NOMO-1 (cell line): ENCODE data around the gene TCOF1.

Source experiments
- DNase-seq, 2 experiments: peaks; one replicate each; lab custom pipeline; 2025; ENCODE audit not compliant: unreplicated experiment in 2 of 2; lab: John Stamatoyannopoulos, UW

Gene TCOF1, protein sequence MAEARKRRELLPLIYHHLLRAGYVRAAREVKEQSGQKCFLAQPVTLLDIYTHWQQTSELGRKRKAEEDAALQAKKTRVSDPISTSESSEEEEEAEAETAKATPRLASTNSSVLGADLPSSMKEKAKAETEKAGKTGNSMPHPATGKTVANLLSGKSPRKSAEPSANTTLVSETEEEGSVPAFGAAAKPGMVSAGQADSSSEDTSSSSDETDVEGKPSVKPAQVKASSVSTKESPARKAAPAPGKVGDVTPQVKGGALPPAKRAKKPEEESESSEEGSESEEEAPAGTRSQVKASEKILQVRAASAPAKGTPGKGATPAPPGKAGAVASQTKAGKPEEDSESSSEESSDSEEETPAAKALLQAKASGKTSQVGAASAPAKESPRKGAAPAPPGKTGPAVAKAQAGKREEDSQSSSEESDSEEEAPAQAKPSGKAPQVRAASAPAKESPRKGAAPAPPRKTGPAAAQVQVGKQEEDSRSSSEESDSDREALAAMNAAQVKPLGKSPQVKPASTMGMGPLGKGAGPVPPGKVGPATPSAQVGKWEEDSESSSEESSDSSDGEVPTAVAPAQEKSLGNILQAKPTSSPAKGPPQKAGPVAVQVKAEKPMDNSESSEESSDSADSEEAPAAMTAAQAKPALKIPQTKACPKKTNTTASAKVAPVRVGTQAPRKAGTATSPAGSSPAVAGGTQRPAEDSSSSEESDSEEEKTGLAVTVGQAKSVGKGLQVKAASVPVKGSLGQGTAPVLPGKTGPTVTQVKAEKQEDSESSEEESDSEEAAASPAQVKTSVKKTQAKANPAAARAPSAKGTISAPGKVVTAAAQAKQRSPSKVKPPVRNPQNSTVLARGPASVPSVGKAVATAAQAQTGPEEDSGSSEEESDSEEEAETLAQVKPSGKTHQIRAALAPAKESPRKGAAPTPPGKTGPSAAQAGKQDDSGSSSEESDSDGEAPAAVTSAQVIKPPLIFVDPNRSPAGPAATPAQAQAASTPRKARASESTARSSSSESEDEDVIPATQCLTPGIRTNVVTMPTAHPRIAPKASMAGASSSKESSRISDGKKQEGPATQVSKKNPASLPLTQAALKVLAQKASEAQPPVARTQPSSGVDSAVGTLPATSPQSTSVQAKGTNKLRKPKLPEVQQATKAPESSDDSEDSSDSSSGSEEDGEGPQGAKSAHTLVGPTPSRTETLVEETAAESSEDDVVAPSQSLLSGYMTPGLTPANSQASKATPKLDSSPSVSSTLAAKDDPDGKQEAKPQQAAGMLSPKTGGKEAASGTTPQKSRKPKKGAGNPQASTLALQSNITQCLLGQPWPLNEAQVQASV (N-terminal part only)

DNA sequence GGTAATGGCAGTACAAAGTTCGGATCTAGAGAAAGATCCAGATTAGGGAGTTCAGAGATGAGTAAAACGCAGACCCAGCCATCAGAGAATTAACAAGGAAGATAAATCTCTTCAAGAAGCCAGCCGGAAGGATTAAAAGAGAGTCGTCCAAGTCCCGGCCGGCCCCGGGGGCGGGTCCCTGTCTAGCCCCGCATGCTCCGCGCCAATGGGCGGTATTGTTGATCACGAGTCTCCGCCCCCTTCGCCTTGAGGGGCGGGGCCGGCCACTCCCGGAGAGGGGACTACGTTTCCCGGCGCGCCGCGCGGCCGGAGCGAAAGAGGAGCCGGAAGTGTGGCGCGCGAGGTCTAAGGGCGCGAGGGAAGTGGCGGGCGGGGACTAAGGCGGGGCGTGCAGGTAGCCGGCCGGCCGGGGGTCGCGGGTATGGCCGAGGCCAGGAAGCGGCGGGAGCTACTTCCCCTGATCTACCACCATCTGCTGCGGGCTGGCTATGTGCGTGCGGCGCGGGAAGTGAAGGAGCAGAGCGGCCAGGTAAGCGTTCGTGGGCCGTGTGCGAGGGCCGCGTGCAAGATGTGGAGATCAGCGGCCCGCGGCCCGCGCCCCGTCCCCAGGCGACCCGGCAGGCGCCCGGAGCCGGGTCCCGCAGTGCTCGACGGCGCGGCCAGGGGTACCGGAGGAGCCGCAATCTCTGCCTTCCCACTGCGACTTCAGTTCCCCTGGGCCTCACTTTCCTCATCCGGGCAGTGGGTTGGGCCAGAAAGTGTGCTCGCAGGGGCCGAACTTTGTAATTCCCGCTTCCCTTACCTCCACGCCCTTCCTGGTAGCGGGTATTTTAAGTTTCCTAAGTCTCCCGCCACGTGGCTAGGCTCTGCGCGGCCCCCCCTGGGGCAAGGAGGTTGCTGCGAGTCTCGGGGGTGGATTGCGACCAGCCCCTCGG, at the start of gene TCOF1:
TSS of gene TCOF1 (plus strand) at position 372 of the 935 bp plus-strand sequence. CDS start at position 422, 50 bp downstream.
- peak; percentile 97 to 98 for DNase-seq

- DNase-seq: no peak
Measured at GRCh38 chr5:150309101-150309885, 48.2 kb upstream of the TCOF1 start.

GRCh38 chr5:150309886-150310239, 47.6 kb upstream of the TCOF1 start:
- no peak for DNase-seq

- DNase-seq: no peak
Measured at GRCh38 chr5:150310246-150310645, 47.3 kb upstream of the TCOF1 start.

- DNase-seq: no peak
Measured at GRCh38 chr5:150311015-150311692, 46.3 kb upstream of the TCOF1 start.

DNA sequence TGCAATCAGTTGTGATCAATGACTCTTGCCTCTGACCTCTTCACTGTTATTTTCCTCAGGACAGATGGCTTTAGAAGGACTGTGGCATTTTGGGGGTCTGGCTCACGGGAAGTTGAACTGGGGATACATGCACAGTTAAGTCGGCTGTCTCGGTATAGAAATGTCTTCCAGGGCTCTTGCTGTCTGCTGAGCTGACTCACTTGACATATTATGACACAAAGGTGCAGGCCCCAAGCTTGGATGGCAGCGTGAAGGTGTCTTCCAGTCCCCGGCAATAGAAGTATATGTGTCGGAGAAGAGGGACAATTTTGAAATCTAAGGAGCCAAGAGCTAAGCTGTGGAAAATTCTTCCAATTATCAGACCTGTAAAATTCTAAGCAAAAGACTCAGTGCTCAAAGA, 45.0 kb upstream of the TCOF1 start:
- DNase-seq: no peak

GRCh38 chr5:150313501-150313900, 44.0 kb upstream of the TCOF1 start:
- peak in 1 of 2 experiments; percentile 9 for DNase-seq

DNA sequence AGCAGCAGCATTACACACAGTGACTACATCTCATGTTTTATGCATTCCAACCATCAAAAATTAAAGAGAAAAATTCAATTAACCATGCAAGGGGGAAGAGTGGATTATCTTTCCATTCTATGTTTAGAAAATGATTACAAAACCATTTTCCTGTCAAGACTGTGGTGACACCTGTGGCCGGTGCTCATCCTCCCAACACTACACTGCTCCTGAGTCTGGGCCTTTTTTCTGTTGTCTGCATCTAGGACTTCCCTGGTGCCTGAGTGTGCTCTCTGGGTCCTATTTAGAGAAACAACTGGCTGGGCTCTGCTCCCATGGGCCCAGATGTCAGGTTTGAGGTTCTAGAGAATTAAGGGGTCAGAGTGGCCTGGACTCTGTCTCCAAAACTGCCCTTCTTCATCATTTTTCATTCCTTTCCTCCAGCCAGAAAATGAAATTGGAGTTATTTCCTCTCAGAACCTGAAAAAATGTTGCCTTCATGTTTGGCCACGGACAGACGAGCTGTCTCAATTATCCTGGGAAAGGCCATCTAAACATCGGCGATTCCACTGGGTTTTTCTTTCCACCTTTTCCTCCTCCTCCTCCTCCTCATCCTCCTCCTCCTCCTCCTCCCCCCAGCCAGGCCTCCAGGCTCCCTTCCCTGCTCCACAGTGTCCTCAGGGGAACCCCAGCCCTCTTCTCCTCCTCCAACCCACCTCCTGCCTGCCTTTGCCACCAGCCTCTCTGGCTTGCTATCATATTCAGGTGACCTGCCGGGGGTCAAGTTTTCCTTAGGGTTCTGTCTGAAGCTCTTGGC, 43.4 kb upstream of the TCOF1 start:
- no peak for DNase-seq

- DNase-seq: no peak
Measured at GRCh38 chr5:150315245-150315644, 42.3 kb upstream of the TCOF1 start.

DNA sequence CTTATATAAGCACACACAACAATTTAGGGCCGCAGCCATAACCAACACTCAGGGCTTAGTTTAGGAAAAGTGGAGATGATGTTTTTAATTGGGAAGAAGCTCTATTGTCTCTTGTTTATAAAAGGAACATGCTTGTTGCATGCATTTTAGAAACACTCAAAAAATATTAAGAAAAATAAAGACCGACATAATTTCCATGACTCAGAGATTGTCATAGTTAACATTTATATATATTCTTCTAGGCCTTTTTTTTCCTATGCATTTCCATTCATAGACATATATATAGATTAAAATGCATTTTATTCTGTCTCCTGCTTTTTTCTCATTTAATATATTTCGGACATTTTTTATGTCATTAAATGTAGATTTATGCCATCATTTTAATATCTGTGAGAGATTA, 41.2 kb upstream of the TCOF1 start:
- no peak for DNase-seq

DNA sequence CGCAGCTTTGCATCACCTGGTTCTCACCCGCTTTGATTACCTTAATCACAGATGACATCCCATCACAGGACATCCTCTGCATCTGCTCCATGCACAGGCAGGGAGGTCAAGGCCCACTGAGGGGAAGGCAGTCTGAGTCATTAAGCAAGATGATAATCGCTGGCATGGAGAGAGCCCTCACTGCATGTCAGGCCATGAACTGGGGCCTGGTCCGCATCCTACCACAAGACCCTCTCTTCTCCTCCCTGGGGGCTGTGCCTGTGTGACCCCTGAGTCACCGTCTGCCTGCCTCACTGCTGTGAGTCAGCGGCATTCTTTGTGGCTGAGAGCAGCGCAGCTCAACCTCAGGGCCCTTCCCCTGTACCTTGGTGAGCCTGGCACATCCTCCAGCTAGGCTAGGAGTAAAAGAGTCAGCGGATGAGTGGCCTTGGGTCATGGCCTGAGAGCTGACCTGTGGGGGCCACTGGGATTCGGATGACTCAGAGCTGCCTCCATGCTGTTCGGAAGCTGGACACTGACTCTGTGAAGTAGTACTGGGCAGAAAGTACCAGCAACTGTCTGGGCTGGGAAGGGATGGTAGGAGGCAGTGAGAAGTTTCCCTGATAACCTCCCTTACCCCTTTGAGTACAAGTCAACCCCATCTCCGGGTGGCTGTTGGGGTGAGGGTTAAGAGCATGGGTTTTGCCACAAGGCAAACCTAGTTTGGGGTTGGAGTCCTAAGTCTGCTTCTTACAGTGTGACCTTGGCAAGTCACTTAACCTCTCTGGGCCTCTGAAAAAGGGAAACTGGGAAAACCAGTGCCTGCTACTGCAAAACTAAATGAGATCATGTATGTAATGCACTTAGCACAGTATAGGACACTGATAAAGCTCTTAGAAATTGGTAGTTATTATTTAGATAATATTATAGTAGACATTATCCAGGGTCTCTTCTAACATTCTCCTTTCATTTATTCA, 40.2 kb upstream of the TCOF1 start:
- DNase-seq: no peak

DNA sequence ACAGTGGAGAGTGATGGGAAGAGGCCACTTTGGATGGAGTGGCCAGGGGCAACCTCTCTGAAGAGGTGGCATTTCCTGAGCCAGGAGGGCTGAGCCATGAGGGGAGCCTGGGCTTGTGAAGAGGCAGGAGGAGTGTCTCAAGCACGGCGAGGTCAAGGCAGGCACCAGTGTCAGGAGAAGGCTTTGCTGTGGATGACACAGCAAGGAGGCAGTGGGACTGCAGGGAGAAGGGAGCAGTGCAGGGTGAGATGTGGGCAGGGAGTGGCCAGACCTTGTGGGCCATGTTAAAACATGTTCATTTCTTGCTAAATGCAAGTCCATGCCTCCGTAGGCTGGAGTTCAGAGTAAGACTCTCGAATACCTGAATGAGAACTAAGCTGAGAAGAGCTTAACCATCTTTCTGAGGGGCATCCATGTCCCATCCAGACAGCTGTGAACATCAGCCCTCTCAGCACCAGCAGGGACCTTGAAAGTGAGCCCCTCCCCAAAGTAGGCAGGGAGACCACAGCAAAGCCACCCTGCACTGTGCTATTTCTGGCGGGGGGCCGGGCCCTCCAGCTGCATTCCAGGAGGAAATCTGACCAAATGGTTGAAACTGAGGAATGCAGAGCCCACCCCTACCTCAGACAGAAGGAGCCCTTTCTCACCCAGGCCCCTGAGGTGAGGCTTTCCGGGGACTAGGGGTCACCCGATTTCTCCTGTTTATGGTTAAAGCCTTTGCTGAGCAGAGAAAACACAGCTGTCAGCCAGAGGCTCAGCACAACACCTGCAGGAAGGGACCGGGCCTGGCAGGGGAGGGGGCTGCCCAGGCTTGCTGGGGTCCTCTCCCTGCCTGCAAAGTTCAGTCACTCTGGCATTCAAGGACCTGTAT, 38.6 kb upstream of the TCOF1 start:
- no peak for DNase-seq

GRCh38 chr5:150319484-150319790, 38.1 kb upstream of the TCOF1 start:
- no peak for DNase-seq

DNA sequence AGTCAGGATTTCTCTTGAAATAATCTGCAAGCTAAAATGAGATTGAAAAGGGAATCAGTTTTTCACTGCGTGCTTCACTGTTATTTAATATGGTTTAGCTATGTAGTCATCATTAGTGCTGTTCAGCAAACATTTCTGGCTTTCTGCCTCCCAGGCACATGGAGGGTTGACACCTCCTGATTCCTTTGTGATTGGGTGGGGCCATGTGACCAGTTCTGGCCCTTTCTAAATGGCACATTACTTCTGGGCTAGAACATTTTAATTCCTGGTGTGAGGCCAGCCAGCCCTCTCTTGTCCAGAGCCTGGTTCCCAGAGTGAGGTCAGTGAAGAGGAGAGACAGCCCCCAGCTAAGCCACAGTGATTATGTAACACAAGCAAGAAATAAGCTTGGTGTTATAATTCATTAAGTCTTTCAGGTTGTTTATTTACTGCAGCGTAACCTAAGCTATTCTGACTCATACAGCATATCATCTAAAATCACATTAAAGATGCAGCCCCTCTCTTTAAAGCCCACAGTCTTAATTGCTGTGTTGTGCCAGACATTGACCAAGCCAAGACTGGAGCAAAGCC, 37.4 kb upstream of the TCOF1 start:
- DNase-seq: peak in 1 of 2 experiments; percentile 40

- DNase-seq: no peak
Measured at GRCh38 chr5:150321211-150321610, 36.3 kb upstream of the TCOF1 start.

DNA sequence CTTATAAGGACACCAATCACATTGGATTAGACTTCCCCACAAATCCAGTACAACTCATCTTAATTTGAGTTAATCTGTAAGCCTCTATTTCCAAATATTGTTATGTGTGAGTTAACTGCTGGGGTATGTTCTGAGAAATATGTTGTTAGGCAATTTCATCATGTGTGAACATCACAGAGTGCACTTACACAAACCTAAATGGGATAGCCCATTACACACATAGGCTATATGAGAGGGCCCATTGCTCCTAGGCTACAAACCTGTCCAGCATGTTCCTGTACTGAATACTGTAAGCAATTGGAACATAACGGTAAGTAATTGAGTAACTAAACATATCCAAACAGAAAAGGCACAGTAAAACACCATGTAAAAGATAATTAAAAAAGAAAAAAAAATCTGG, 35.7 kb upstream of the TCOF1 start:
- no peak for DNase-seq
